Measurements from ENCODE around the gene NRSN2.

- TF ChIP-seq PKNOX1 (IDR thresholded peaks at IDR 0.05) (no peak), HDGF (IDR thresholded peaks at IDR 0.05; ENCODE audit: borderline replicate concordance) (no peak), FOXK2 (IDR thresholded peaks at IDR 0.05) (no peak), SP1 (IDR thresholded peaks at IDR 0.05) (no peak), TARDBP (IDR thresholded peaks at IDR 0.05) (no peak), LEF1 (IDR thresholded peaks at IDR 0.05; ENCODE audit: borderline replicate concordance) (no peak), ELF4 (IDR thresholded peaks at IDR 0.05) (no peak), SUZ12 (IDR thresholded peaks at IDR 0.05) (no peak)
These were observed 18.2 kb downstream of the NRSN2 start for GRCh38 chr20:364905-365794.

Measured in HEK293T (cell line).